ENCODE results near the gene VARS2.
"Not testable (repeated sequence)": the region's sequence is repeated elsewhere in the genome, so short reads cannot be mapped to it uniquely, and the experiment has no call there.

The VARS2 gene

GRCh38 chr6:30922447-30922852, 8.4 kb downstream of the VARS2 start:
- no peak for TF ChIP-seq CTCF (IDR thresholded peaks at IDR 0.05)
- no peak overlapping the region for H3K27ac ChIP-seq
- no peak for DNase-seq (ENCODE audit: low spot score)
- no peak overlapping the region for H3K4me3 ChIP-seq

GRCh38 chr6:30924040-30924627, 10.1 kb downstream of the VARS2 start:
- not testable (repeated sequence) for H3K27ac ChIP-seq; DNase-seq (ENCODE audit: low spot score); H3K4me3 ChIP-seq

GRCh38 chr6:30926644-30927043, 12.6 kb downstream of the VARS2 start:
- Histone ChIP-seq H3K27ac (peak overlapping the region in 1 of 2 donors; percentile 12), H3K4me3 (no peak overlapping the region)
- DNase-seq (ENCODE audit: low spot score): no peak
- no peak for TF ChIP-seq CTCF (IDR thresholded peaks at IDR 0.05)

GRCh38 chr6:30927080-30927479, 13.0 kb downstream of the VARS2 start:
- not testable (repeated sequence) for H3K4me3 ChIP-seq; H3K27ac ChIP-seq; DNase-seq (ENCODE audit: low spot score)

GRCh38 chr6:30928677-30929076, 14.6 kb downstream of the VARS2 start:
- no peak for TF ChIP-seq CTCF (IDR thresholded peaks at IDR 0.05)
- H3K4me3 ChIP-seq: no peak overlapping the region
- no peak for DNase-seq (ENCODE audit: low spot score)
- H3K27ac ChIP-seq: no peak overlapping the region

- H3K4me3 ChIP-seq: no peak overlapping the region
- TF ChIP-seq CTCF (IDR thresholded peaks at IDR 0.05): no peak
- no peak for DNase-seq (ENCODE audit: low spot score)
- no peak overlapping the region for H3K27ac ChIP-seq
These were observed 16.5 kb downstream of the VARS2 start for GRCh38 chr6:30930506-30930905.

- Histone ChIP-seq H3K27ac (no peak overlapping the region), H3K4me3 (no peak overlapping the region)
- TF ChIP-seq CTCF (IDR thresholded peaks at IDR 0.05): no peak
- no peak for DNase-seq (ENCODE audit: low spot score)
These were observed 17.2 kb downstream of the VARS2 start for GRCh38 chr6:30931272-30931671.

GRCh38 chr6:30931969-30932645, 18.1 kb downstream of the VARS2 start, which contains the start of gene SFTA2:
Gene SFTA2, minus strand, starts transcription at chr6:30932170. Its CDS starts 74 bp downstream, at chr6:30932096.
- DNase-seq (ENCODE audit: low spot score): no peak
- Histone ChIP-seq H3K4me3 (no peak within 1 kb of the TSS), H3K27ac (no peak within 1 kb of the TSS)
- no peak for TF ChIP-seq CTCF (IDR thresholded peaks at IDR 0.05)
